Activated naive CD8-positive, alpha-beta T cell treated with anti-CD3 and anti-CD28 coated beads, Interleukin-2, amount 50 U/mL, for 16 hours (primary cell): ENCODE data around the gene ZNF740.

Experiments
- DNase-seq: peaks from one replicate; pipeline ENCODE4 v3.0.0-alpha.2; 2020; ENCODE audit warnings: low read depth, low spot score

Gene ZNF740

GRCh38 chr12:53226815-53227214 lies 46.3 kb downstream of the ZNF740 start:
- no peak for DNase-seq

DNA sequence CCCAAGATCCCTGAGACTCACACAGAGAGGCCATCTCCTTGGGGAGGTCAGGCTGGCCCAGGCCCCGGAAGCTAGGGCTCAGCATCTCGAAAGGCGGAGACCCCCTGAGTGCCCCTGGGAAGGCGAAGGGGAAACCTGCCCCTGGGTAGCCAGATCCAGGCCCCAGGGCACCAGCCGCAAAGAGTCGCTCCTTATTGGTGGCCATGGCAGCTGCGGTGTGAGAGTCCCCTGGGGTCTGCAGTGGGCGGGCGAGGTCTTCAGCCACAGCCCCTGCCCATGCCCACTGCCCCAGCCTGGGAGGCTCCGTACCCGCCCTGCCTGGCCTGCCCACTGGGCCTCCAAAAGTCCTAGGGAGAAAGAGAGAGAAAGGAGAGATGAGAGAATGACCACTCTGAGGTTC lies 46.8 kb downstream of the ZNF740 start:
- no peak for DNase-seq

- DNase-seq = no peak
Measured at GRCh38 chr12:53227836-53228235, 47.3 kb downstream of the ZNF740 start.

DNA sequence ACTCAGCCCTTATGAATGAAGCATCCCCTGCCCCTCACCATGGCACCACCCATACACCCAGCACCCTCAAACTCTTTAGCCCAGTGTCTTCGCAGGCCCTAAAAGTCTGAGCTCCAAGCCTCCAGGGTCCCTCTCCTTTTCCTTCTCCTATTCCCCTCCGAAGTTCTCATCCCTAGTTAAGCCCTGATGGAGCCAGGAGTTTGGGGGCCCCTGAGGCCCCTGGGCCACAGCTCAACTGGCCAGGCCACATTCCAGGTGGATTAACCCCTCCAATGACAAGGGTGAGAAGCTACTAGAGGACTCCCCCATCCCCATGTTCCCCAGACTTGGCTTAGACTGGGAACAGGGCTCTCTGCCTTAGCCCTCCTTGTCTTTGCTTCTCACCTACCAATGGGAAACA lies 48.9 kb downstream of the ZNF740 start:
- no peak for DNase-seq

DNA sequence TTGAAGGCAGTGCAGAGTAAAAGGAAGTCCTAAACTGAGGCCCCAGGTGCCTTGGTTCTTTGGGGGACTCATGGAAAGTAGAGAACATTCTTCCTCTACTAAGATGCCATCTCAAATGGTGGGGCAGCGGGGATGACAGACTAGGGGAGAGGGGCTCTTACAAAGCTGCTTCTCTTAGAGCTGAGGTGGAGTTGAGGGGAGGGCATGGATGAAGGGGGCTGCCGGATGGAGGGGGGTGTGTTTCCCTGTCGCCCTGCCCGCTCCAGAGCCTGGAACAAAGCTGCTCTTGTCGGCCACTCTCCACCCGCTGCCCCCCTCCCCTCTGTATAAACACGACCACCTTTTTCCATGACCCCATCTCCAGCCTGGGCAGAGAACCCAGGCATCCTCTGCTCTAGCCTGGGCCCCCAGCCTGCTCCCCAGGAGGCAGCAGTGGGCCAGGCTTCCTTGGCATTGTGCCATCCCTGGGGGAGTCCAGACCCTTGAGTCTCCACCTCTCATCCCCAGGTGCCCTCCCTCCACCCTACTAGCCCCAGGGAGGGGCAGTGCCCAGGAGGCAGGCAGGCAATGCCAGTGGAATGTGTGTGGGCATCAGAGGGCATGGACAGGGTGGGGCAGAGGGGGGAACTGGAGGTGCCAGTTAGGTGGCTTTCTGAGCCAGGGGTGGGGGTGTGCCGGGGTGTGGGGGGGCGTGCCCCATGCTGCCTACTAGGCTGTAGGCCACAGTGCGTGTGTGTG lies 49.8 kb downstream of the ZNF740 start:
- DNase-seq = no peak

DNA sequence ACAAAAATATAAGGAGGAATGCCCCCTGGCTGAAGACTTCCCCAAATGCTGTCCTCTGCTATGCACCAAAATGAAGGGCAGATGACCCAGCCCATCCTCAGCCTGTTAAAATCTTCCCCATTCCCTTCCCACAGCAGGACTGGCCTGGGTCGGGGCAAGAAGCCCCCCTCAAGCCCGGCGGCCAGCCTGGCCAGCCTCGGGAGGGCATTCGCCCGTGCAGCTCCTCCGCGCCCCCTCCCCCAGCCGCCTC lies 51.1 kb downstream of the ZNF740 start:
- DNase-seq = no peak

- DNase-seq = no peak
Measured at GRCh38 chr12:53231921-53232645, 51.6 kb downstream of the ZNF740 start, which contains the start of gene RARG. RARG (minus strand) TSS chr12:53232209; CDS start chr12:53227545, 4,664 bp downstream.

DNA sequence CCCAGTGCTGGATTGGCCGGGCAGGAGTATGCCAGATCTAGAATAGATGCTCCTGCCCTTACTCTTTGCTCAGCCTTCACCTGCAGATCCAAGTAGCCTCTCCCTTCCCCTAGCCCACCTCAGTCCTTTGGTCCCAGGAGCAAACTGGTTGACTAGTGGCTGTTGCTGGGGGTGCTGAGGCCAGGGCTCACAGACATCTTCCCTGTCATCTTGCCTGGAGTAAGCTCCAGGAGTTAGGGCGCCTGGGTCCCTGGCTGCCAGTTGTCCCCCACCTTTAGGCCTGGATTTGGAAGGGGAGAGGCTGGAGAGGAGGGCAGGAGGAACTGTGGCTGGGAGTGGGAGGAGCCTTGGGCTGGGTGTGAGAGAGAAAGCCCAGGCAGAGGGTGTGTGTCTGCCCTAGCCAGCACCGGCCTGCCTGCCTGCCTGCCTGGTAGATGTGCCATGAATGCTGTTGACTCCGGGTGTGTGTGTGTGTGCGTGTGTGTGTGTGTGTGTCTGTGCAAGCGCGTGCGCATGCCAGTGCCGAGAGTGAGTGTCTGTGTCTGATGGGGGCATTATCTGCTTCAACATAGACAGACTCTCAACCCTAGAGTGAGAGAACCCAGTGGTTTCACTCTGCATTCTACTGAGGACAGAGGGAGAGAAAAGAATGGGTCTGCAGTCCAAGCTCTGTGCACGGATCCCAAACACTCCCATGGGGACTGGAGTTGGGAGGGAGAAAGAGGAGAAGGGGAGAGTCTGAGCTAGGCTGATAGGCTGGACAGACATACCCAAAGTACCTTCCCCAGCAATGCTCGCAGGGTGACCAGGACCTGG lies 52.3 kb downstream of the ZNF740 start:
- DNase-seq = no peak

DNA sequence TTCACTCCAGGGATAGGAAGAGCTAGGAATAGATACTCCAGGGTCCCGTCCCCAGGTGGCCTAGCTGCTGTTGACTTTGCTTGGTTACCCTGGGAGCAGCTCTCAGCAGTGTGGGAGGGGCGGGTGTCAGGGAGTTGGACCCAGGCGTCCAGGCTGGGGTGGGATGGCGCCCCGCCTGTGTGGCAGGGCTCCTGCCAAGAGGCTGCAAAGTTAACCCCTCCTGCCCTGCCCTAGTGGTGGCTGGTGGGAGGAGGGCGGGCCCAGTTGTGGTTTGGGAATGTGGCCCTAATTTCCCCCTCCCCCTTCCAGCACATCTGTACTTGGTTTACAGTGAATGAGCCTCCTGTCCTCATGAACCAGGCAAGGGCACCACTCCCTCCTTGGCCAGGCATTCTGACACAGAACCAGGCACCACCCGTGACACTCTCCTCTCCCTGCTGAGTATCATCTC lies 53.2 kb downstream of the ZNF740 start:
- DNase-seq = no peak

DNA sequence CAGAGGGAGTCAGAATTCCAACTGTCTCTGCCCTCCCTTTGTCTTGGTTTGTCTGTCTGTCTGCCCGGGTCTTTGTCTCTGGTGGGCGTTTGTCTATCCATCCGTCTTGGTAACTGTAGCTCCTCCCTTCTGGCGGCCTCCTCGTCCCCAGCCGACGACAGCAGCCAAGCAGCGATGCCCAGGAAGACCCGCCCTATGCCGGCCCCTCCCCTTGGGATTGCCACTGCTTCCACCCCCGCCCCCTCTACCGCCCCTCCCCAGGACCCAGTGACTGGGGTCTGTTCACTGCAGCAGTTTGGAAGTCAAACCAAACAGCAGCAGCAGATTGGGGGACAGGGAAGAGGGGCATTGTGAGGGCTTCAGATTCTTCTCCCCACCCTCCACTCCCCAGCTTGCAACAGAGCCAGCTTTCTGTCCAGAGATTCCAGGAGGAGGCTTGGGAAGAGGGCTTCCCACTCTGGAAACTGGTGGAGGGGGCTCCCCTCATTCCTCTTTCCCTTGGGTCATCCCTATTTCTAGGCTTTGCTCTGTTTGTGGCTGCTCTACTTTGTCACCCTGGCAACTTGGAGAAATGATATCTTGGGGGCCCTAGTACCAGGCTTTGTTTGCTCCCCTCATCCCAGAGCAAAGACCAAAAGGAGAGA lies 53.9 kb downstream of the ZNF740 start:
- no peak for DNase-seq

DNA sequence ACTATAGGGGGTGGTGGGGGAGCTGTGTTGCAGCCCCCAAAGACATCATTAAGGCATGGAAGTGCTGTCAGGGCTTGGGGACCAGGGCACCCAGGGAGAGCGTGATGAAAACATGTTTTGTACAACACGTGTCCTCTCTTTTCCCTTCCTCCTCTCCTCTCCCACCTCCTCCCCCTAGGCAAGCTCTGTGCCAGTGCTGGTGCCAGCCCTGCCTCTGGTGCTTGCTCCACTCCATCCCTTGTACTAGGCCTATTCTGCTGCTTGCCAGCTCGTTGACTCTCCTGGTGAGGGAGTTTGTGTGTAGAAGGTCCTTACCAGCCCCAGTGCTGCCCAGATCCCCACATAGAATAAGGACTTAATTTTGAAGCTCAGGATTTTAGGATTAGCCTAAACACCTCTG lies 54.6 kb downstream of the ZNF740 start:
- DNase-seq = no peak

DNA sequence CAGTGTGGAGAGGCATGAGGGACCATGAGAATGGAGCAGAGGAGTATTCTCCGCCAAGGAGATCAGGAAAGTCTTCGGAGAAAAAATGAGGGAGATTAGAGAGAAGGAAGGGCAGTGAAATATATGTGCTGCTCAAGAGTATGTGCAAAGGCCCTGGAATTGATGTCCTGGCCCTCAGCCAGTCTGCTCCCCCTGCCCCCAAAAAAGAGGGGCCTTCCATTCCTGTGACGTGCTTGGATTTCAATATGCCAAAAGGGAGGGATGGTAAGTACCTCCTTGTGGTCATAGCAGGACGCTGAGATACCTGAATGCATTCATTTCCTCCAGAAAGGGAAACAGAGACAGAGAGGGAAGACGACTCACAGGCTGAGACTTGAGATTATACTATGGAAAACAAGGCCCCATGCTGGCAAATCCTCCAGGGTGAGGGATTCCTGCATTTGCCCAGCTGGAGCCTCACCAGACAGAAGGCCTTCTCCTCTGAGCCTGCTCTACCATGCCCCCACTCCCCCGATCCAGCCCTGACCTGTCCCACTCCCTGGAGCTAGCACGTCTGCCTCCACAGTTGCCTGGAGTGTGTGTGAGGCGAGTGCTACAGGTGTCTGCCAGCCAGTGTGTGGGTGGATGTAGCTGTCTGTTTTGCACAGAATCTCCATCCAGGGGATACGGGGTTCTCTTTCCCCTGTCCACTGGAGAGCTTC lies 55.4 kb downstream of the ZNF740 start:
- no peak for DNase-seq

DNA sequence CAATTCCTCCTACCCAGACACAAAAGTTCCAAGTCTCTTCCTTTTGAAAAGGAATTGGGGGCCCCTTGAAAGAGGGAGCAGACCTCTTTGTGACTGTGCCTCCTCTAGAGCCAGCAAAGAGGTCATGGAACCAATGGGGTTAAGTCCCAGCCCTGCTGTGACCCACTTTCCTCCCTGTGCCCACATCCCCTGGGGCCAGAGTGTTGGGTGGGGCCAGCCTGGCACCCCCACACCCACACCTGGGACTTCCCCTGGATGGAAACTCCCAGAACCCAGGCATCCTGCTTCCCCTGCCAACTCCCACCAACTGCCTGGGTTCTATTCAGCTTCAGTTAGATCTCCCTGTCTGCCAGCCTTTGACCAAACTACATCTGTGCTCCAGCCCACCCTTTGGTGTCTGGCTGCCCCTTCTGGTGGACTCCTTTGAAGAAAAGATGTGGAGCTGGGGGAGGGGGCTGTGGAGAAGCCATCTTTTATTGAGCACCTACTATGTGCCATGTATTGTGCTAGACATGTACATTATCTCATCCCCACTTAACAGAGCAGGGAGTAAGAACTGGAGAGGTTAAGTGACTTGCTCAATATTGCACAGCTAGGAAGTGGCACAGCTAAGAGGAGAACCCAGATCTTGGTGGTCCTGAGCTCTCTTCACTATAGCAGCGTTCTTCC lies 56.1 kb downstream of the ZNF740 start:
- DNase-seq = no peak

DNA sequence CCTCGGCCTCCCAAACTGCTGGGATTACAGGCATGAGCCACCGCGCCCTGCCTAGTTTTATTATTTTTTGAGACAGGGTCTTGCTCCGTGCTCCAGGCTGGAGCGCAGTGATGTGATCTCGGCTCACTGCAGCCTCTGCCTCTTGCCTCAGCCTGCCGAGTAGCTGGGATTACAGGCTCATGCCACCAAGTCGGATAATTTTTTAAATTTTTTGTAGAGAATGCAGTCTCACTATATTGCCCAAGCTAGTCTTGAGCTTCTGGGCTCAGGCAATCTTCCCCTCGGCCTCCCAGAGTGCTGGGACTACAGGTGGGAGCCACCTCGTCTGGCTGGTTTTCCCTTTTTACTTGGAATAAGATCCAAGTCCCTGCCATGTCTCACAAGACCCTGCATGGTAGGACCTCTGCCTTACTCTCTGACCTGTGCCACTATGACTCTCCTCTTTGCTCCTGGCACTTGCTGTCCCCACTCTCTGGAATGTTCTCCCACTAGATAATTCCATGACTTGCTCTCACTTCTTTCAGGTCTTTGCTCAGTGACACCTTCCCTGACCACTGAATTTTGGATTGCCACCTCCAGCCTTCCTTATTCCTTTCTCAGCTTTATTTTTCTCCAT lies 59.2 kb downstream of the ZNF740 start:
- DNase-seq = no peak

DNA sequence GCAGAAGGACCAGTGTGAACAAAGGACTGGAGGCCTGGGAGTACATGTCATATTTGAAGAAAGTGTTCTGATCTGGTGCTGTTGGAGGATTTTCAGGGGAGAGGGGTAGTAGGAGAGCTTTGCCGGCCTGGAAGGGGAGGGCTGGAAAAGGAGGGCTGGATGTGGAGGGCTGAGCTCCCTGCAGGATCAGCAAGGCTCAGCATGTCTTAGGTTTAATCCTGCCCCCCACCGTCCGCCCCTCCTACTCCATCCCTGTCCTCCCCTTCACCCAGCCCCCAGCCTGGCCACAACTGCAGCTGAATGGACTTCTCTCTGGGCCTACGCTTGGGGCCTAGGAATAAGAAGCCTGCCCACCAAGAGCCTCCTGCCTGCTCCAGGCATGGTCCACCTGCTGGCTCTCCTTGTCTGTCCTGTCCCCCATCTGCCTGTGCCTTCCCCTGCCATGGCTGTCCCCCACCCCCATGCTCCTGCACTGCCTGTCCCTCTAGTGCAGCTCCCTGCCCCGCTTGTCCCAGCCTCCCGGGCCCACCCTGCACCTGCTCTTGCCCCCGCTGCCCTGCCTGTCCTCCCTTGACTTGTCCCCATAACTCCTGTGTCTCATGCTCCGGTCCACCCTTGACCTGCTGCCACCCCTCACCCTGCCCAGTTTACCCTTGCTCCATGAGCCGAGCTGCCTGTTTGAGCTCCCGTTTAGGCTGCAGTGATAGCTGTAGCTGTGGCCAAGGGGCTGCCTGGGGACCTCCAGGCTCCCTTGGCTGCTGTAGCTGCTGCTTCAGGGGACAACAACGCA lies 61.3 kb downstream of the ZNF740 start:
- no peak for DNase-seq

DNA sequence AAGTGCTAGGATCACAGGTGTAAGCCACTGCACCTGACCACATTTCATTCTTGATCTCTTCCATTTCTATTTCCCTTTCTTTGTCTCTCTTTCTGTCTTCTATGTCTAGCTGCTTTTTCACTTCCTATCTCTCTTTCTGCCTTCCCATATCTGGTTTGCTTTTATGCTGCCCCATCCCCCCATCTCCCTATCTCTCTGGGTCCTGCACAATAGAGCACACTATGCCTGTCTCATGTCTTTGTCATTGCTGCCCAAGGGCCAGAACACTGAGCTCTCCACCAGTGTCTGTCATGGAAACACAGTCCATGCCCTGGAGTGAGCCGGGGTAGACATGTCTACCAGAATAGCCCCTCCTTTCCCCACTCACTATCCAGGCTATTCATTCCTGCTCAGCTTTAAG lies 63.8 kb downstream of the ZNF740 start:
- no peak for DNase-seq
